Mammary epithelial cell (primary cell): Measurements from ENCODE around the gene PPP1R7.

ENCODE experiments used
- CTCF ChIP-seq, 2 donors: IDR thresholded peaks in 1 of 2; conservative IDR thresholded peaks in 1 of 2; 2 replicates each; pipeline ENCODE4 v1.5.1; 2011 to 2012; ENCODE audit warnings: inconsistent platforms in 2 of 2, low read length in 2 of 2, mild to moderate bottlenecking in 2 of 2, control low read depth in 1 of 2, low read depth in 1 of 2; ENCODE audit not compliant: insufficient read depth in 1 of 2; ENCODE audit errors: extremely low read depth in 1 of 2
- EZH2 ChIP-seq: IDR thresholded peaks from 2 replicates; pipeline ENCODE4 v1.6.1; 2012; ENCODE audit warnings: low read length, inconsistent platforms, borderline replicate concordance

- TF ChIP-seq CTCF (conservative IDR thresholded peaks at IDR 0.05 in 1 of 2, IDR thresholded peaks at IDR 0.05 in 1 of 2; ENCODE audit: extremely low read depth in 1 of 2, insufficient read depth in 1 of 2, low read depth in 1 of 2, low read length in 2 of 2) (no peak), EZH2 (no peak)
Measured at GRCh38 chr2:241150660-241151530, 628 bp downstream of the PPP1R7 start.
